A204.1 (cell line): Measurements from ENCODE around the gene TRIM69.

ENCODE experiments used
- FAIRE-seq: peaks from 2 replicates; lab custom pipeline; 2012; peaks lifted over from hg19 to GRCh38; lab: Jason Lieb, UNC

Gene TRIM69

DNA sequence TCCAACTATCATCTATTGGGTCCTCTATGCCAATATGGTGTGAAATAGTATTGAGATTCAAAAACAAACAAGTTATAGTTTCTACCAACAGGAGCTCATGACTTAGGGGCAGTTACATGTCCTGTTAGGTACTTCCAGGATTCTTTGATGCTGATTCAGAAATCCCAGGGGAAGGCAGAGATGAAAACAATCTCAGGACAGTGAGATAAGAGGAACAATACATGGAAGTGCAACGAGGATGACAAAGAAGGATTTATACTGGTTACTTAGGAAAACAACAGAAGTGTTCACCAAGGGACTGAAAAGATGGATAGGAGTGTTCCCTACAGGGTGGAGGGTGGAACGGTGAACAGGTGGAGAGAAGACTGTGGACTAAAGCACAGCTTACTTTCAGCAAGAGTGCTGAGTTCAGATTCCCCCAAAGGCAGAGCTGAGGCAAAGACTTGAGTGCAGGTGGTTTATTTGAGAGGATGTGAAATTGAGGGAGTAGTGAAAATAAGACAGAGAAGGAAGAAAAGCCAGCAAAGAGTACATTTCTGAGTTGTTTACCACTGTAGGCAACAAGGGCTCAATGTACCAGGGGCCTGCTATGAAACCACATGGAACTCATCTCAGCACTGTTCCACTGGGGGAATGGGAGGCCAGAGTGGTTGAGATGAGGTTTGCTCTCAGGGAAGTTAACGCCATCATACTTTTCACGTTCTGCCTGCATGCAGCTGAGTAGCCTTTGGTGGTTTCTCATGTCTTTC, 68.1 kb downstream of the TRIM69 start:
- no peak for FAIRE-seq

DNA sequence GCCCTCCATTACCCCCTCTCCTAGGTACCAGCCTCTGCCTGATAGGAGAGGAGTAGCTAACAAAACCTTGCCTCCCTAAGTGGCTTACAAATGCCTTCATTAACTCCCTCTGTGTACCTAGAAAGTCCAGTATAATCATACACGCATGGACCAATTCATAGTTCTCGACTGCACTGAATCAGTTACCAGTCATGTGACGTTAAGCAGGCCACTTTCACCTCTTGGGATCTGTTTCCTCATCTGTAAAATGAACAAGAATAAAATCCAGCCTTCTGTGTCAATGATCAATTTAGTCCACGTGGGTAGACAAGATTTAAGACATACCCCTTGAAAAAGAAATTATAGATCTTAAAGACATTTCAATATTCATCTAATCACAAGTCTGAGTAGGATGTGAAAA, 72.2 kb downstream of the TRIM69 start:
- FAIRE-seq = no peak

DNA sequence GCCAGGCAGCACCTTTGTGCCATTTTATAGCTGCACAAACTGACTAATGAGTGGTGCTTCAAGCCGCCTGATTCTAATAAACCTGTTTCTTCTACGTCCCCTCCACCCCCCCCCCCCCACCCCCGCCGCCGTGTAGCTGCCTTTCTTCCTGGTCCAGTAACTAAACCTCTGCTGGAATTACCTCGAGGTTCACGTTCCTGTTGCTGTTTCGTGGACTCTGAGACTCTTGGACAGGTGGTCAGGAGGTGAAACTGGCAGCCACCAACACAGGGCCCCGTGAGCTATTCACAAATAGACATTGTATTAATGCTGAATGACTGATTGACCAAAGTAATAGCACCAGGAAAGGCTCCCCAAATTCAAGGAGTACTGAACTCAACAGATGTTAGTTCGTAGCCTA, 73.9 kb downstream of the TRIM69 start:
- FAIRE-seq = no peak

DNA sequence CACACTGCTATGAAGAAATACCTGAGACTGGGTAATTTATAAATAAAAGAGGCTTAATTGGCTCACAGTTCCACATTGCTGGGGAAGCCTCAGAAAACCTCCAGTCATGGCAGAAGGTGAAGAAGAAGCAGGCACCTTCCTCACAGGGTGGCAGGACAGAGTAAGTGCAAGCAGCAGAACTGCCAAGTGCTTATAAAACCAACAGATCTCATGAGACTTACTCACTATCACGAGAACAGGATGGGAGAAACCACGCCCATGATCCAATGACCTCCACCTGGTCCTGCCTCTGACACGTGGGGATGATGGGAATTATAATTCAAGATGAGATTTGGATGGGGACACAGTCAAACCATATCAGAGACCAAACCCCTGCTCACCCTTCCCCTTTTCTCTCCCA, 75.0 kb downstream of the TRIM69 start:
- FAIRE-seq = no peak

- FAIRE-seq = no peak
Measured at GRCh38 chr15:44812029-44812517, 75.7 kb downstream of the TRIM69 start.

DNA sequence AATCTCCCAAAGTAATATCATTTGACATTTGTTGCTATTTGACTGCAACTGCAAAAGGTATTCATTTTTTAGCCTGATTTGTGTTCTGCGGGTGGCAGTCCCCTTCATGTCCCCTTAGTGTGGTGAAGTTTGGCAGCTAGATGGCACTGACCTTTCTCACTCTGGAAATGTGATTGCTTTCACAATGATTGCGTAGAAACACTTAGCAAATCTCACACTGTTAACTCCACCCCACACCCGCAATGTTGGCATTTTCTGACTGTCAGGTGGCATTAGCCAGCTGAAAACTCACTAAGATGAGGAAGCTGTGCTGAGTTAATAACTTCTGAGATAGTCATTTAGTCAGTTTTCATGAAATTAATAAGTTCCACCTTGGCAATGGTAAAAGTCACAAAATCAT, 76.9 kb downstream of the TRIM69 start:
- FAIRE-seq = no peak
